CD4-positive, alpha-beta memory T cell (primary cell): ENCODE data around the gene RANBP3. TPM values are rescaled to one million over a fixed set of nuclear protein-coding genes. Genes with fewer than 3 reads are reported as not detected.
"Not testable (repeated sequence)": the region's sequence is repeated elsewhere in the genome, so short reads cannot be mapped to it uniquely, and the experiment has no call there.

Source experiments
- CTCF ChIA-PET: fragments of 350-600 bp; sonication (Branson Sonifier 250); formaldehyde crosslinking; loops from one replicate; lab custom pipeline; 2021; ENCODE audit warnings: inconsistent platforms; ENCODE audit not compliant: partially characterized antibody; lab: Charles Lee
- POLR2A ChIA-PET: fragments of 350-600 bp; sonication (Branson Sonifier 250); formaldehyde crosslinking; loops from one replicate; lab custom pipeline; 2021; ENCODE audit not compliant: partially characterized antibody; lab: Charles Lee
- DNase-seq, 5 donors: peaks; one replicate each; pipeline versions ENCODE4 v3.0.0 to v3.0.0-alpha.2; 2020 to 2022; ENCODE audit warnings: mixed read lengths in 1 of 5
- H3K27ac ChIP-seq: one replicate; pipeline ENCODE4 v1.7.0; 2013; ENCODE audit warnings: low read depth, low read length
- H3K27me3 ChIP-seq: 2 replicates; pipeline ENCODE4 v1.7.0; 2013; ENCODE audit warnings: mild to moderate bottlenecking, low read length, moderate library complexity; ENCODE audit not compliant: insufficient read depth
- H3K36me3 ChIP-seq: 2 replicates; pipeline ENCODE4 v1.7.0; 2013; ENCODE audit warnings: mild to moderate bottlenecking, low read length, moderate library complexity; ENCODE audit not compliant: insufficient read depth
- H3K4me1 ChIP-seq: 2 replicates; pipeline ENCODE4 v1.7.0; 2013; ENCODE audit warnings: mild to moderate bottlenecking, low read length, moderate library complexity; ENCODE audit not compliant: insufficient read depth
- H3K4me3 ChIP-seq, 2 donors: one replicate each; pipeline ENCODE4 v1.7.0; 2013; ENCODE audit warnings: low read length in 2 of 2, mild to moderate bottlenecking in 1 of 2
- H3K9me3 ChIP-seq, 2 donors: one replicate each; pipeline ENCODE4 v1.7.0; 2013; ENCODE audit warnings: low read length in 2 of 2, control low read depth in 1 of 2; ENCODE audit not compliant: control insufficient read depth in 1 of 2
- H3K27ac Mint-ChIP-seq, 7 donors: one replicate each; pipeline ENCODE4 v1.8.0; 2020 to 2021; ENCODE audit warnings: mixed read lengths in 7 of 7, mild to moderate bottlenecking in 6 of 7, inconsistent platforms in 3 of 7, moderate library complexity in 3 of 7
- H3K27me3 Mint-ChIP-seq, 2 donors: one replicate each; pipeline ENCODE4 v1.8.0; 2020 to 2021; ENCODE audit warnings: mixed read lengths in 2 of 2
- H3K36me3 Mint-ChIP-seq, 2 donors: one replicate each; pipeline ENCODE4 v1.8.0; 2020 to 2021; ENCODE audit warnings: mixed read lengths in 2 of 2, inconsistent platforms in 1 of 2, mild to moderate bottlenecking in 1 of 2
- H3K4me1 Mint-ChIP-seq, 4 donors: one replicate each; pipeline ENCODE4 v1.8.0; 2020 to 2021; ENCODE audit warnings: mixed read lengths in 4 of 4, mild to moderate bottlenecking in 1 of 4
- H3K4me3 Mint-ChIP-seq, 8 donors: one replicate each; pipeline ENCODE4 v1.8.0; 2020 to 2021; ENCODE audit warnings: mixed read lengths in 8 of 8, mild to moderate bottlenecking in 7 of 8, moderate library complexity in 6 of 8, inconsistent platforms in 3 of 8
- H3K9me3 Mint-ChIP-seq, 8 donors: one replicate each; pipeline ENCODE4 v1.8.0; 2020 to 2021; ENCODE audit warnings: mixed read lengths in 8 of 8, mild to moderate bottlenecking in 5 of 8, inconsistent platforms in 3 of 8, moderate library complexity in 1 of 8
- intact Hi-C: fragments of 100-400 bp; cut with micrococcal nuclease; formaldehyde crosslinking; loops from one replicate; pipeline ENCODE4 v1.15.1; 2023
- polyA plus RNA-seq, 2 donors: library from polyadenylated mRNA; unstranded; fragments of 300-500 nt; fragmentation: Illumina TruSeq; gene quantifications; one replicate each; pipeline ENCODE4 v1.2.3, GENCODE V29; 2021
- total RNA-seq, 2 experiments: library from RNA; stranded (reverse); gene quantifications; one replicate each; pipeline ENCODE4 v1.2.3, GENCODE V29; 2021

Gene RANBP3
- total and polyA plus RNA-seq, 4 experiments from 2014 or later, result 3.4 to 94.9 (median 47.9) TPM

- Mint-ChIP-seq H3K4me3 (peak overlapping the region in 1 of 8 donors; percentile 23), H3K27me3 (no peaks in the 10 kb centered on the region), H3K36me3 (no peaks in the 10 kb centered on the region), H3K27ac (no peak overlapping the region), H3K9me3 (peaks cover 0 to 4% (median 0%) of the 10 kb centered on the region in 8 donors), H3K4me1 (peaks cover 7 to 9% (median 8%) of the 10 kb centered on the region in 4 donors)
- intact Hi-C loops, result no loop called here
- no peaks in the 10 kb centered on the region for H3K36me3 ChIP-seq
- peaks cover 7% of the 10 kb centered on the region for H3K4me1 ChIP-seq
- H3K9me3 ChIP-seq, result no peaks in the 10 kb centered on the region
- ChIA-PET POLR2A (no interaction called here), CTCF (interaction anchor here (1.2 to 3.2 kb wide), 3 partner anchors 23 to 31 kb away, joined by 4 to 23 read pairs (median 7); no protein-coding TSS in a partner anchor)
- H3K27ac ChIP-seq, result no peak overlapping the region
- no peak overlapping the region for H3K4me3 ChIP-seq
- no peak for DNase-seq
- no peaks in the 10 kb centered on the region for H3K27me3 ChIP-seq
Observed at GRCh38 chr19:5991244-5991838, 13.4 kb upstream of the RANBP3 start.

GRCh38 chr19:5990289-5990797 is 12.4 kb upstream of the RANBP3 start:
- Mint-ChIP-seq H3K4me3 (no peak overlapping the region), H3K4me1 (peaks cover 7 to 9% (median 8%) of the 10 kb centered on the region in 4 donors), H3K9me3 (peaks cover 0 to 4% (median 0%) of the 10 kb centered on the region in 8 donors), H3K27ac (no peak overlapping the region), H3K36me3 (no peaks in the 10 kb centered on the region), H3K27me3 (no peaks in the 10 kb centered on the region)
- intact Hi-C loops, result no loop called here
- CTCF ChIA-PET, result interaction anchor here (0.9 to 5.0 kb wide), 5 partner anchors 11 to 186 kb away, joined by 3 to 29 read pairs (median 4); partner anchors contain the start of genes NRTN and RANBP3
- POLR2A ChIA-PET, result interaction anchor here (0.5 kb wide), 1 partner anchor 275 kb away, joined by 3 read pairs; no protein-coding TSS in a partner anchor
- no peaks in the 10 kb centered on the region for H3K9me3 ChIP-seq
- H3K4me1 ChIP-seq, result peaks cover 7% of the 10 kb centered on the region
- DNase-seq, result no peak
- no peak overlapping the region for H3K4me3 ChIP-seq
- no peaks in the 10 kb centered on the region for H3K36me3 ChIP-seq
- no peaks in the 10 kb centered on the region for H3K27me3 ChIP-seq
- no peak overlapping the region for H3K27ac ChIP-seq

GRCh38 chr19:5989388-5990074 is 11.6 kb upstream of the RANBP3 start:
- H3K27ac Mint-ChIP-seq, result no peak overlapping the region
- POLR2A ChIA-PET, result no interaction called here
- no peaks in the 10 kb centered on the region for H3K36me3 Mint-ChIP-seq

GRCh38 chr19:5988517-5989387 is 10.8 kb upstream of the RANBP3 start:
- no peak overlapping the region for H3K4me3 ChIP-seq
- no peak for DNase-seq
- ChIA-PET POLR2A (no interaction called here), CTCF (interaction anchor here (1.4 to 5.0 kb wide), 4 partner anchors 10 to 137 kb away, joined by 4 to 29 read pairs (median 16); partner anchors contain the start of gene RANBP3)
- H3K4me1 ChIP-seq, result peaks cover 19% of the 10 kb centered on the region
- peaks cover 0 to 4% (median 0%) of the 10 kb centered on the region in 8 donors for H3K9me3 Mint-ChIP-seq
- H3K36me3 Mint-ChIP-seq, result no peaks in the 10 kb centered on the region
- H3K9me3 ChIP-seq, result no peaks in the 10 kb centered on the region
- no peak overlapping the region for H3K27ac ChIP-seq
- no peaks in the 10 kb centered on the region for H3K27me3 Mint-ChIP-seq
- H3K4me3 Mint-ChIP-seq, result peak overlapping the region in 1 of 8 donors; percentile 52
- peak overlapping the region in 3 of 7 donors; percentile 36 to 86 (median 80) for H3K27ac Mint-ChIP-seq
- no peaks in the 10 kb centered on the region for H3K27me3 ChIP-seq
- intact Hi-C loops, result no loop called here
- H3K36me3 ChIP-seq, result no peaks in the 10 kb centered on the region
- peaks cover 7 to 13% (median 11%) of the 10 kb centered on the region in 4 donors for H3K4me1 Mint-ChIP-seq

More at GRCh38 chr19:5989388-5990074, 11.6 kb upstream of the RANBP3 start:
- Histone ChIP-seq H3K27ac (no peak overlapping the region), H3K27me3 (no peaks in the 10 kb centered on the region), H3K36me3 (no peaks in the 10 kb centered on the region), H3K9me3 (no peaks in the 10 kb centered on the region), H3K4me3 (no peak overlapping the region), H3K4me1 (peaks cover 14% of the 10 kb centered on the region)
- CTCF ChIA-PET, result interaction anchor here (1.2 to 5.0 kb wide), 5 partner anchors 11 to 185 kb away, joined by 4 to 29 read pairs (median 9); partner anchors contain the start of genes NRTN and RANBP3
- DNase-seq, result no peak
- Mint-ChIP-seq H3K9me3 (peaks cover 0 to 4% (median 0%) of the 10 kb centered on the region in 8 donors), H3K4me3 (peak overlapping the region in 2 of 8 donors; percentile 10 to 32), H3K4me1 (peaks cover 7 to 9% (median 8%) of the 10 kb centered on the region in 4 donors), H3K27me3 (no peaks in the 10 kb centered on the region)
- intact Hi-C loops, result no loop called here

- DNase-seq, result peak; percentile 57 to 71 (median 64)
- Histone ChIP-seq H3K4me3 (peak overlapping the region in 1 of 2 donors; percentile 55), H3K27me3 (no peaks in the 10 kb centered on the region), H3K4me1 (peaks cover 28% of the 10 kb centered on the region), H3K36me3 (no peaks in the 10 kb centered on the region), H3K27ac (no peak overlapping the region), H3K9me3 (no peaks in the 10 kb centered on the region)
- intact Hi-C loops, result loop anchor here (1.0 kb wide), 2 partner anchors 35 to 138 kb away; no protein-coding TSS in a partner anchor
- Mint-ChIP-seq H3K27ac (peak overlapping the region in 5 of 7 donors; percentile 22 to 72 (median 36)), H3K4me3 (peak overlapping the region; percentile 70 to 87 (median 78)), H3K4me1 (peaks cover 9 to 24% (median 19%) of the 10 kb centered on the region in 4 donors), H3K9me3 (peaks cover 0 to 4% (median 0%) of the 10 kb centered on the region in 8 donors), H3K27me3 (no peaks in the 10 kb centered on the region), H3K36me3 (no peaks in the 10 kb centered on the region)
- ChIA-PET POLR2A (no interaction called here), CTCF (interaction anchor here (0.6 to 5.0 kb wide), 15 partner anchors 8 to 233 kb away, joined by 3 to 36 read pairs (median 4); partner anchors contain the start of genes NDUFA11 and RANBP3)
Observed at GRCh38 chr19:5987077-5987818, 9.3 kb upstream of the RANBP3 start.

GRCh38 chr19:5985837-5986236 is 7.9 kb upstream of the RANBP3 start:
- H3K27ac Mint-ChIP-seq, intact Hi-C loops, H3K27me3 ChIP-seq, DNase-seq, H3K27ac ChIP-seq, H3K9me3 Mint-ChIP-seq, POLR2A ChIA-PET, H3K4me3 ChIP-seq, H3K9me3 ChIP-seq, H3K36me3 ChIP-seq, H3K4me3 Mint-ChIP-seq, H3K36me3 Mint-ChIP-seq, H3K27me3 Mint-ChIP-seq: not testable (repeated sequence)
- peaks cover 28% of the 10 kb centered on the region for H3K4me1 ChIP-seq
- CTCF ChIA-PET, result interaction anchor here (2.0 to 5.0 kb wide), 4 partner anchors 7 to 37 kb away, joined by 4 to 36 read pairs (median 24); partner anchors contain the start of gene RANBP3
- peaks cover 9 to 28% (median 19%) of the 10 kb centered on the region in 4 donors for H3K4me1 Mint-ChIP-seq
